OCI-LY7 (cell line): ENCODE measurements around the gene SPAG16.

Experiments
- EZH2phosphoT487 ChIP-seq: fragments of 200-600 bp; sonication (generic); IDR thresholded peaks from 2 replicates; pipeline ENCODE4 v1.6.1; 2018; ENCODE audit warnings: low read depth, borderline replicate concordance, mild to moderate bottlenecking, mixed run types, antibody characterized with exemption, low read length, moderate library complexity, mixed read lengths
- TF ChIP-seq, protein P1 (sequence below): fragments of 200-600 bp; sonication (generic); conservative IDR thresholded peaks from 2 replicates; pipeline ENCODE4 v1.5.1; 2014; ENCODE audit warnings: mild to moderate bottlenecking, antibody characterized with exemption, low read length, moderate library complexity, mixed read lengths

DNA sequence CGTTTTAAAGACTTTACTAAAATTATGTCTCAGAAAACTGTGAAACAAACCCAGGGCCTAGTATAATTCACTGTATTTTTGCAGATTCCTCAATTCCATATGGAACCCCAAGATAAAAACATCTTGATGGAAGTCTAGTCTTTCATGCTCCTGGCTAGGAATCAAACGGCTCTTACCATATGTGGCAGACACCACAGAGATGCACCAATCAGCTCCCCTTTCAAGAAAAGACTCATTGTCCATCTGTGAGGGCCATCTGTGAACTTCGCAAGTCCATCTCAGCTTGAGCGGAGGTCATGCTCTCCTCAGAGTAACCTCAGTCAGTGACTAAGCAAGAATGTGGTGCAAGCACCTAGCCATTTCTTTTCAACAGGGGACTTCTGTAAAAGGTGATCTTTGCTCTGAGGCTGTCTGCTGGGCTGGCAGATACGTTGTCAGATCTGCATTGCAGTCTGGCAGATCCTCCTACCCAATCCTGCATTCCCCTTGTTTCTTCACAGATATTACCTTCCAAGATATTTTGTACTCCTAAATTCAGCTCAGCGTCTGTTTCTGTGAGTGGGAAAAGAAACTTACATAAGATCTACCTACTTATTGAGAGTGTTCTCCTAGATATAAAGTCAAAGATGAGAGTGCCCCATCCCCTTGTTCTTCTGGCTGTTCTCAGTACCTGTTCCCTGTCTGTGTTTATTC, 419.3 kb downstream of the SPAG16 start:
- TF ChIP-seq, protein P1, sequence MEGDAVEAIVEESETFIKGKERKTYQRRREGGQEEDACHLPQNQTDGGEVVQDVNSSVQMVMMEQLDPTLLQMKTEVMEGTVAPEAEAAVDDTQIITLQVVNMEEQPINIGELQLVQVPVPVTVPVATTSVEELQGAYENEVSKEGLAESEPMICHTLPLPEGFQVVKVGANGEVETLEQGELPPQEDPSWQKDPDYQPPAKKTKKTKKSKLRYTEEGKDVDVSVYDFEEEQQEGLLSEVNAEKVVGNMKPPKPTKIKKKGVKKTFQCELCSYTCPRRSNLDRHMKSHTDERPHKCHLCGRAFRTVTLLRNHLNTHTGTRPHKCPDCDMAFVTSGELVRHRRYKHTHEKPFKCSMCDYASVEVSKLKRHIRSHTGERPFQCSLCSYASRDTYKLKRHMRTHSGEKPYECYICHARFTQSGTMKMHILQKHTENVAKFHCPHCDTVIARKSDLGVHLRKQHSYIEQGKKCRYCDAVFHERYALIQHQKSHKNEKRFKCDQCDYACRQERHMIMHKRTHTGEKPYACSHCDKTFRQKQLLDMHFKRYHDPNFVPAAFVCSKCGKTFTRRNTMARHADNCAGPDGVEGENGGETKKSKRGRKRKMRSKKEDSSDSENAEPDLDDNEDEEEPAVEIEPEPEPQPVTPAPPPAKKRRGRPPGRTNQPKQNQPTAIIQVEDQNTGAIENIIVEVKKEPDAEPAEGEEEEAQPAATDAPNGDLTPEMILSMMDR, result no peak
- no peak for TF ChIP-seq EZH2phosphoT487
